Activated CD4-positive, alpha-beta T cell treated with anti-CD3 and anti-CD28 coated beads, Interleukin-2, amount 50 U/mL, for 4 hours (primary cell): ENCODE measurements around the gene CT45A10.
"Not testable (repeated sequence)": the region's sequence is repeated elsewhere in the genome, so short reads cannot be mapped to it uniquely, and the experiment has no call there.

Experiments used
- DNase-seq, 2 experiments: peaks; one replicate each; pipeline ENCODE4 v3.0.0-alpha.2; 2020

Gene CT45A10

GRCh38 chrX:135893294-135893817 is at the start of gene CT45A10, which contains the start of gene SAGE1:
CT45A10 (minus strand) TSS chrX:135893444; CDS start chrX:135885344, 8,100 bp downstream.
SAGE1 (plus strand) TSS chrX:135893716; CDS start chrX:135896243, 2,527 bp downstream.
- no peak for DNase-seq

GRCh38 chrX:135931644-135932487 is 38.6 kb upstream of the CT45A10 start:
- peak; percentile 17 to 19 for DNase-seq

GRCh38 chrX:135927897-135928296 is 34.7 kb upstream of the CT45A10 start:
- no peak for DNase-seq

GRCh38 chrX:135923353-135923752 is 30.1 kb upstream of the CT45A10 start:
- DNase-seq: no peak

GRCh38 chrX:135920516-135920915 is 27.3 kb upstream of the CT45A10 start:
- DNase-seq: not testable (repeated sequence)

GRCh38 chrX:135914404-135914803 is 21.2 kb upstream of the CT45A10 start:
- DNase-seq: no peak

- no peak for DNase-seq
Observed at GRCh38 chrX:135910251-135910650, 17.0 kb upstream of the CT45A10 start.

- DNase-seq: no peak
Observed at GRCh38 chrX:135892781-135893180, 463 bp downstream of the CT45A10 start.

- DNase-seq: no peak
Observed at GRCh38 chrX:135890087-135890585, 3.1 kb downstream of the CT45A10 start.

- DNase-seq: not testable (repeated sequence)
Observed at GRCh38 chrX:135888976-135889375, 4.3 kb downstream of the CT45A10 start.

GRCh38 chrX:135888230-135888629 is 5.0 kb downstream of the CT45A10 start:
- DNase-seq: not testable (repeated sequence)

GRCh38 chrX:135882741-135883140 is 10.5 kb downstream of the CT45A10 start:
- DNase-seq: not testable (repeated sequence)

- DNase-seq: not testable (repeated sequence)
Observed at GRCh38 chrX:135871712-135872111, 21.5 kb downstream of the CT45A10 start, which contains the start of gene CT45A9. CT45A9 (minus strand) TSS chrX:135871812; CDS start chrX:135868061, 3,751 bp downstream.

GRCh38 chrX:135854438-135854837 is 38.8 kb downstream of the CT45A10 start, which contains the start of gene CT45A8:
CT45A8 (minus strand) TSS chrX:135854538; CDS start chrX:135850783, 3,755 bp downstream.
- not testable (repeated sequence) for DNase-seq

GRCh38 chrX:135837180-135837579 is 56.1 kb downstream of the CT45A10 start, which contains the start of gene CT45A7:
CT45A7 (minus strand) TSS chrX:135837280; CDS start chrX:135833533, 3,747 bp downstream.
- DNase-seq: not testable (repeated sequence)
